Stimulated activated CD4-positive, alpha-beta T cell treated with anti-CD3 and anti-CD28 coated beads, Interleukin-4, amount 100 ng/mL, for 24 hours (primary cell): Measurements from ENCODE around the gene DDX25.
"Not testable (repeated sequence)": the region's sequence is repeated elsewhere in the genome, so short reads cannot be mapped to it uniquely, and the experiment has no call there.

Experiments used
- DNase-seq: peaks from one replicate; pipeline ENCODE4 v3.0.0-alpha.2; 2020

Gene DDX25

GRCh38 chr11:125903711-125904659, at the start of gene DDX25:
Gene DDX25, plus strand, starts transcription at chr11:125904508. Its CDS starts 10 bp downstream, at chr11:125904518.
- no peak for DNase-seq

GRCh38 chr11:125857670-125858069, 46.6 kb upstream of the DDX25 start:
- DNase-seq = not testable (repeated sequence)

- DNase-seq = not testable (repeated sequence)
Measured at GRCh38 chr11:125862786-125863185, 41.5 kb upstream of the DDX25 start.

GRCh38 chr11:125865354-125865753, 39.0 kb upstream of the DDX25 start:
- not testable (repeated sequence) for DNase-seq

- DNase-seq = no peak
Measured at GRCh38 chr11:125869521-125869920, 34.8 kb upstream of the DDX25 start.

- DNase-seq = peak; percentile 16
Measured at GRCh38 chr11:125871391-125872137, 32.7 kb upstream of the DDX25 start.

- DNase-seq = no peak
Measured at GRCh38 chr11:125872138-125872491, 32.2 kb upstream of the DDX25 start.

- DNase-seq = no peak
Measured at GRCh38 chr11:125873881-125874555, 30.3 kb upstream of the DDX25 start.

GRCh38 chr11:125874556-125875124, 29.7 kb upstream of the DDX25 start:
- peak; percentile 61 for DNase-seq

- no peak for DNase-seq
Measured at GRCh38 chr11:125881291-125881690, 23.0 kb upstream of the DDX25 start.

- DNase-seq = no peak
Measured at GRCh38 chr11:125883375-125883774, 20.9 kb upstream of the DDX25 start.

GRCh38 chr11:125886997-125887372, 17.3 kb upstream of the DDX25 start:
- no peak for DNase-seq

GRCh38 chr11:125887373-125888324, 16.7 kb upstream of the DDX25 start, which contains the start of gene HYLS1:
Gene HYLS1, plus strand, starts transcription at chr11:125887668. Its CDS starts 11,701 bp downstream, at chr11:125899369.
- DNase-seq = peak; percentile 96

- DNase-seq = no peak
Measured at GRCh38 chr11:125890447-125891100, 13.7 kb upstream of the DDX25 start.

- no peak for DNase-seq
Measured at GRCh38 chr11:125892071-125892470, 12.2 kb upstream of the DDX25 start.

- DNase-seq = no peak
Measured at GRCh38 chr11:125892994-125893393, 11.3 kb upstream of the DDX25 start.

GRCh38 chr11:125901872-125902271, 2.4 kb upstream of the DDX25 start:
- DNase-seq = no peak

- DNase-seq = no peak
Measured at GRCh38 chr11:125902277-125902926, 1.9 kb upstream of the DDX25 start.

GRCh38 chr11:125902927-125903710, 1.2 kb upstream of the DDX25 start, which contains the start of gene PUS3:
Gene PUS3, minus strand, starts transcription at chr11:125903206. Its CDS starts 6,922 bp downstream, at chr11:125896284.
- peak; percentile 91 for DNase-seq

- no peak for DNase-seq
Measured at GRCh38 chr11:125904678-125905077, 370 bp downstream of the DDX25 start.
